HG02884 (cell line): ENCODE data around the gene RNF43.

Experiments
- ATAC-seq: cut with Tn5 transposase; IDR thresholded peaks from one replicate; pipeline ENCODE4 v1.9.1; 2021; ENCODE audit warnings: mild to moderate bottlenecking, moderate library complexity; ENCODE audit not compliant: unreplicated experiment

RNF43 gene

DNA sequence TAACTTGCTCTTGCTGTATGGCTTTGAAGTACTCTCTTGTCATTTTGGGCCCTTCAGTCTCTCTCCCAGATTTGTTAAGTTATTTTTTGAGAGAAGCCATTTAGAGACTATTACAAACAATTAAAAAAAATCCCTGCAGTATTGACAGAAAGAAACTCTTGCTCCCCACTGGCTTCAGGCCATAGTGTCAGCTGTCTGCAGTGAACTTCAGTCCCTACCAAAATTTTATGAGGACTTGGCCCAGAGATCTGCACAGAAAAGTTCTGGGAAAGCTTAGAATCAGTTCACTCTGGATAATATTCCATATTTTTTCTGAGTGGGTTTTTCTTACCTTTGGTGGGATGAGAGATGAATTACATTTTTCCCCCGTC lies 34.5 kb downstream of the RNF43 start:
- ATAC-seq: no peak

DNA sequence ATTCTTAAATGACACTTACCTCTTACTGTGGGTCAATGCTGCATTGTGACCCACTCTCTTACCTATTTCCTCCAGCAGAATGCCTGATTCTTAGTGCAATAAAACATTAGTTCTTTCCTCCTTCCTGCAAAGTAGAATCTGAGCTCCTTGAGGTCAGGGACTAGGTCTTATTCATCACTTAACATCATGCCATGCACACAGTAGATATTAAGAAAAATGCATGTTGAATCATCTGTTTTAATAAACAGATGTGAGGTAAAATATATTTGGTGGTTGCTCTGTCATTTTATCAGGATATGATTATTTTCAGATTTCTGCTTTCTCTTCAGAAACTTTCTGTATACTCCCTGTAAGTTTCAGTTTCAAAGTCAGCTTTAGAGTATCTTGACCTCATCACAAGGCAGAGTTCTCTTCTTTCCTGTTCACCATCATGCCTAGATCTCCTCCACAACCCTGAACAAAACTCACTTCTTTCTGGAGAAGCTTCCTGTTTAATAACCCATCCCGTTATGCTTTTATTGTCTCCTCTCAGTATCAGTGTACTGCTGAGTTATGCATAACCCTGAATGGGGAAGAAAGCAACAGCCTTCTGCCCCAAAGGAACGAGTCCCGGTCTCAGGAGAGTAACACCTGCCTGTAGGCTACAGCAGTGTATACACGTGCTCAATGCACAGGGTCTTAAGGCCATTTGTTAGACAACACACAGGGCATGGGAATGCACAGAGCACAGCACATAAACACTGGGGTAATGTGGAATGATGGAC lies 35.0 kb downstream of the RNF43 start:
- no peak for ATAC-seq

DNA sequence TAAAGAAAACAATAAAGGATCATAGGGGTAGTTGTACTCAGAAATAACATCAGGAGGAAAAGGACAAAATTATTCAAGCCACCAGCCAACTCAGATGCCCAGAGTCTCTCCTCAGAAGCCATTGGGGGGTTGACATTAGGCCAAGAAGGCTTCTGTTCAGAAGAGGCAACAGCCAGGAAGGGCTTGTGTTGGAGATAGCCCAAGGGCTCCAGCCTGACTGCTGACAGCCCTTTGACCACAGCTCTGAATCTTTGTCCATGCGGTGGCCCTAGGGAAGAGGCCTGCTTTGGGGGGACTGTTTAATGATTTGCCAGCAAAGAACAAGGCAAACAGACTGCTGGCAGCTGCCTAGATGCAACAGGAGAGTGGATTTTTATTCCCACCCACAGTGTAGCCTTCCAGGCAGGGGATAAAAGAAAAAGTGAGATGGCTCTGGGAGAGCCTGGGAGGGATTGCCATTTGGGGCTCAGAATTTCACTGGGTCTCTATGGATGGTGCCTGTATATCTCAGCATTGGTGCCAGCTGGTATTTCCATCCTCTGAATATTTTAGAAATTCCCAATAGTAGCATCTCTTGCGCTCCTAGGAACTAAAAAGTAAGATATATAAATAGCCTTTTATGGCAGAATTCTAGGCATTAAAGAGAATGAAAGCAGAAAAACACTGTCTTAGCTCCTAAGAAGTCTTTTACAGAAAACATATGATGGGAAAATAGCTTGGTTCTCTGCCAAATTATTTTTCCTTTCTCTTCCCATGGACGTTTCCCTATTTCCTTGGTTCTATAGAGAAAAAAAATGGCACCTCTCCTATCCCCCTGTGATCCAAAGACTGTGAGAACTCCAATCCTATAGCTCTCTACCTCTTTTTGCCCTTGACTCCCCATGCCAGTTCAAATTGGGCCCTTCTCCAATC lies 36.0 kb downstream of the RNF43 start:
- ATAC-seq: no peak

DNA sequence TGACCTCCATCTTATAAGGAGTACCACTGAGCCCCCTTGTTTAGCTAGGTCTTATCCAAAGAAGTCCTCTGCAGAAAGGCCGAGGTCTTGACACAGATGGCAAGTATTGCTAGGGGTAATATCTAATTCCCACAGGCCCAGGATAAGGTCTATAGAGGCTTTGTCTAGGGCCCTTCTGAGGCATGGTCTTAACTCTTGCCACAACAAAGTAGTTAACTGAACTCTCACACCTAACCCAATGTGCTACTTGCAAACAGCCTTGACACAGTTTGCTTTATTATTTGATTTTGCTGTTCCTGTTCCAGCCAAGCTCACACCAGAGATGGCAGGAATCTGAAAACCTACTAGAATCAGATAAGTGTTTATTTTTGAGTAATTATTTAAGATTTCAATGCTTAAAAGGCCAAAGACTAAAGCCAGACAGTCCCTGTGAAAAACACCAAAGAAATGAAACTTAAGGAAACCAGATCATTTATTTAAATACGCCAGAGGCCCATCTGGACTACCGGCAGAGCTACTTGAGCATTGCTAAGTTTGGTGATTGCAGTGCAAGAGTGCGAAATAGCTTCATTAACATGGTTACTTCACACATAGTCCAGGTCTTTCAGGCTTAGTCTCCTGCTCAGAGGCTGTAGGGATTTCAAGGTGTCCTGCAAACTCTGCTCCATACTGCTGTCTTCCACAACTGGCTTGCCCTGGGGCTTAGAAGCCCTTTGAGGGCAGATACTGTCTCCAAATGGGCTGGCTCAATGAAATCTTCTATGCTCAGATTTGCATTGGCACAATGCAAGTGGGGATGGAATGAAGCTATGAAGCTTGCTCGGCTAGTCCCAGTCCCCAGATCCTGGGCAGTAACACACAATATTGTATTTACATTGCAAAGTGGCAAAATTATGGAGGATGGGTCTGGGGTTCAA lies 36.9 kb downstream of the RNF43 start:
- ATAC-seq: no peak

DNA sequence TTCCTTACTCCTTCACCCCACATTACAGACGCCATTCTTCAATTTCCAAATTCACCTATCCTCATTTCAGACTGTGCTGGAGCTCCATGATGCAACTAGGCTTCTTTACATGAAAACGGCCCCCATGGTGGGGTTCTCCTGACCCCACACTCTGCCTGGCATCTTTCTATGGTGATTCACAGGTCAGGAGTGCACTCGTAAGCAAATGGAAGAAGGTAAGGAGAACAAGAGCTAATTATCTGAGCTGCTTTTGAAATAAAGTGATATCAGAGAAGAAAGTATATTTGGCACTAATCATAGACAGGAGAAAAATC lies 37.9 kb downstream of the RNF43 start:
- no peak for ATAC-seq

DNA sequence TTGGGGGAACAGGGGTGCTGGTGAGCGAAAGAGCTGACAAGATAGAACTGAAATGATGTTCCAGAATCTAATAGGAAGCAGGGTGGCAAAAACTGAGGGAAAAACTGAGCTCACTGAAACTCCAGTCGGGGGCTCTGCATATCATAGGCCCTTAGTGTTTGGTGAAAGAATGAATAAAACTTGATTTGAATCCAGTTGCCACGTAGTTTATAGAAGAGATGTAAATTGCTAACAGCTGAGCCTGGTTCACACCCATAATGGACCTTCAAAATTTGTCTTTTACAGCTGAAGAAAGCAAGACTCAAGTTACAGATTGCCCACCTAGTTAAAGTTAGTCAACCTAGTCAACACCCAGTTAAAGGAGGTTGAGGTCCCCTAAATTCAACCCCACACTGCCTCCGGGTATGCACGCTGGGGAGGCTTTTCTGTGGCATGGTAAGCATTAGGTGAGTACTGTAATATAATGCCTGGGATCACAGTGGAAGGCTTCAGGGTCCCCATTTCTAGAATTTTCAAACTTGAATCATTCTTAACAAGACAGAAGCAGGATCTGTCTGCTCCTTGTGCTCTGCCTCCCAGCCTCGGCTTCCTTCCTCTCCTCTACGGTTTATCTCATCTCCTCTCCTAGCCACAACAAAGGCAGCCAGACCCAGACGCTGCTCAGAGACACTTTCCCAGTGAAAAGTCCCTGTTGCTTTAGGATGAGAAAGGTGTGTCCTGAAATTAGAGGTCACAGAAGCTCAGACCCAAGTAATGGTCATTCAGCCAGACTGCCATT lies 38.4 kb downstream of the RNF43 start:
- no peak for ATAC-seq

DNA sequence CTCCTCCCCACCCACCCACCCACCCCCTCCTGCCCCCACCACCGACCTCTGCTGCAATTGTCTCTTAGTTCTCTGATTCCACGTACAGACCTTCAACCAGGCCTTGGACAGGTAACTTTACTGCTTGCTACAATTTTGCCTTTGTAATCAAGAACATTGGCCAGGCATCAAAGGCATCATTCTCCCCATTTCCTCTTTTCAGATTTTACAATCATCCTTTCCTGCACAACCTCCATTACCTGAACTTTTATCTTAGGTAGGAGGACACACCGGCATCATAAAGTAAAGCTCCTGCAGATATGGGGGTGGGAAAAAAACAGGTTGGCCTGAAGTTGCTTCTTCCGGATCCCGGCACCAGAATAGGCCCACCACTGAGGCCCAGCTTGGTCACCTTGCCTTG lies 39.7 kb downstream of the RNF43 start:
- ATAC-seq: no peak

DNA sequence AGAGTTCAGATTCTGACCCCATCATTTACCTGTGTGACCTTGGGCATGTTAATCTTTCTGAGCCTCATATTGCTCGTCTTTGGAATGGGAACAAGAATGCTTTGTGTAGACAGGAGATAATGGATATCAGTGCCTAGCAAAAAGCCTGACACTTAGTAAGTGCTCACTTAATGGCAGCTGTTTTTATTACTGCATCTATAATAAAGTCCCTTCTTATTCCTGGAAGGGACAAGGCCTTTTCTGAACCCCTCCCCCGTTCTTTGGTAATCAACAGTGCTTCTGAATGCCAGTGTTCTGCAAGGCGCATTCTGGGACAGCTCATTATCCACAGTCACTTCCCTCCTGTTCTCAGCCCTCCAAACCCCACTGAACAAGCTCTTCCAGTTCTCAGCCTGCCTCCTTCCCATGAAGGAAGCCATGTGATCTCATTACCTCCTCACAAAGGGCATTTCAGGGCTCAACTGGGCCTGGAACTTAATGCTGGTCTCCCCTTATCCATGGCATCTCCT lies 40.2 kb downstream of the RNF43 start:
- ATAC-seq: no peak

DNA sequence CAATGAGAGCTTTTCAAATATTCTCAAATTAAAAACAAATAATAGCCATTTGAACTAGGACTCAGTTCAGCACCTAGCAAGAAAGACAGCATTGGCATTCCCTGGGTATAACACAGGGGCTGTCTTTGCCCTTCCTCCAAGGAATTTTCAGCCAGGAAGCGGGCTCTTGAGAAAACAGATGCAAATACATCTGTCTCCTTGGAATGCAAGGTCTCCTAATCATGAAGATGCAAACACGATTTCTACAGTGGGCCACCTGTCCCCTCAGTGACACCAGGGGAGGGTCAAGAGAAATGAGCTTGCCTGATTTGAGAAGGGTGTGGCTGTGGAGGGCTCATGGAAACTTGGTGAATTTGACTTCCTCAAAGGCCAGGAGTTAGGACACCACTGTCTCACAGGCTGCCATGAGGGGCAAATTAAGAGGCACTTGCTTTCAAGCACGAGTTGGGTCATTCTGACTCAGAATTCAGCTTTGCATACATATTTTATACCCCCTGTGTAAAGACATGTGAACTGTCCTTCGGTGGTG lies 40.8 kb downstream of the RNF43 start:
- ATAC-seq: no peak

DNA sequence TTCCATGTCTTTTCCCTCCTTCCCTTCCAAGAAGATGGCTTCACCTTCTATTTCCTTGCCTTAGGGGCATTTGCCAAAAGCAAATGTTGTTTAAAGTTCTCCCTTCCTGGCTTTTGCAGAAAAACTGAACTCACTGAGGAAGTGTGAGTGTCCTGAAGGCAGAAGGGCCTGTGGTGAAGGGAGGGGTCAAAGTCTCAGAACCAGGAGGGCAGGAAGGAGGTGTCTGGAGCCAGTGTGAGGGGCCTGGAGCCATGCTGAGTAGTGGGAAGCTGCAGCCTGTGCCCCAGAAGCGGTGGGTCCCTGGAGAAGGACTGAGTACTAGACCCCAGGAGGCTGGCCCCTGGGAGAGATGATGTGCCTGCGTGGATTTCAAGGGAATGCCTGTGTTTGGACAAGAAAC lies 41.5 kb downstream of the RNF43 start:
- no peak for ATAC-seq

DNA sequence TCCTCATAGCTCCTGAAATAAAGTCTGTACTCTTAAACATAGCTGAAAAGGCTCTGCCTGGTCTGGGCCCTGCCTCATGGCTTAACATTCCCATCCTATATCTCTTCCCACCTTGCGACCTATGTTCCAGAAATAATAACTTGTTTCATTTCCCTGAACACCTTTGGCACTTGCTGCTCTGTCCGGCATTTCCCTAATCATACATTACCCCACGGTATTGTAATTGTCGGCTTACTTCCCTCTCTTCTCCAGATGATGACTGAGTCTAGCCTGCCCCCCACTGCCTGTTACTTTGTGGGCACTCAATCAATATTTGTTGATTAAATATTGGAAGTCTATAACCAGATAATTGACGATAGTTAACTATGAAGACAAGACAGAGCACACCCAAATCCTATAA lies 42.1 kb downstream of the RNF43 start:
- no peak for ATAC-seq

DNA sequence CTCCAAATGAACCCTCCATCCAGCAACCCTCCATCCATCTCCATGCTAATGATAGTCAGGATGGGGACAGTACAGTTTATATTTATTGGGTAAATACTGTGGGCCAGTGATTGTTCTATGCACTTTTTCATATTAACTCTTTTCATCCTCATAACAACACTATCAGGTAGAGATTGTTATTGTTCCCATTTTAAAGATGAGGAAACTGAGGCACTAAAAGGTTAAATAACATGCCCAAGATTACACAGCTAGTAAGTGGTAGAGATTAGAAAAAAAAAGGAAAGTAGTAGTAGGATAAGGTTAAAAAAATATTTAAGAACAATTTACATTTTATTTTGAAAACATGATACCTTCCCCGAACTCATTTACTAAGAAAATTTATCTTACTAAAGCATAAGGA lies 43.4 kb downstream of the RNF43 start:
- ATAC-seq: no peak

DNA sequence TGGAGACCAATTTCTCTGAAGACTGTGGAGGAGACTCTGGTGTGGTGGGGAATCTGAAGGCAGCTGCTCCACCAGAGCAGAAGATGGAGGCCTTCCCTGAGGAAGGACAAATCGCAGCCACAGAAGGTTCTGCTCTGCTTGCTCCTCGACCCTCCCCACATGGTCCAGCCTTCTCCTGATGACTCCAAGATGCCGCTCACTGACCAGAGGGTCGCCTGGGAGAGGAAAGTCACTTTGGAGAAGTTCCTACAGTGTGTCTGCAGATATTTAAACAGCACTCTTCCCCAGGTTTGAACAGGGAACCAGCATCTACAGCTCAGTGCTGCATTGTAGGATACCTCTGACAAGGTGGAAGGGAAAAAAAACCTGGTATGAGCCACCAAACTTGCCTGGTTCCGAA lies 44.3 kb downstream of the RNF43 start:
- no peak for ATAC-seq

DNA sequence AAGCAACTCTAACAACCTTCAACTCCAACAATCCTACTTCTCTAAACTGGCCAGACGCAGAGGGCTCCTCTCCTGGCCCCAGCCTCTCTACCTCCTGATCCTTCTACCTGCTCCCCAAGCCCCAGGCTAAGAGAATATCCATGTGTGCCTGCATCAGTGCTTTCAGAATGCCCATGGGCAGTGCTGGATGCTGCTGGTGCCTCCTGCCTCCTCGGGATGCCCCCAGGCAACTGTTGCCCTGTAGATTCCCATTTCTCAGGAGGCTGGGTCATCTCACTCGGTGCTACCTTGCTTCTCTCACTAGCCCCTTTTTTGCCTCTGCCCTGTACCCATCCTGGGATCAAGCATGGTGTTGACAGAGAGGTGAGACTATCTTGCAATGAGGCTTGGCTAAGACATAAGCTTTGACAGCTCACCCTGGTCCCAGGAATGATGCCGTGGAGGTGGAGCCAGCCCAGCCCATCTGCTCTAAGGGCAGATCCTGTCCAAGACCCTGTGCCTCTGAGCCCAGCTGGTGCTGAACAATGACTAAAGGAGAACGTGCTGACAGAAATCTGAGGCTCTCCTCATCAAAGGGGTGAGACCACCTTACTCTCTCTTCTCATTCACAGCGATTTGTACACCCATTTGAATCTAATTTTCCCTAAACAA lies 45.9 kb downstream of the RNF43 start:
- ATAC-seq: no peak

DNA sequence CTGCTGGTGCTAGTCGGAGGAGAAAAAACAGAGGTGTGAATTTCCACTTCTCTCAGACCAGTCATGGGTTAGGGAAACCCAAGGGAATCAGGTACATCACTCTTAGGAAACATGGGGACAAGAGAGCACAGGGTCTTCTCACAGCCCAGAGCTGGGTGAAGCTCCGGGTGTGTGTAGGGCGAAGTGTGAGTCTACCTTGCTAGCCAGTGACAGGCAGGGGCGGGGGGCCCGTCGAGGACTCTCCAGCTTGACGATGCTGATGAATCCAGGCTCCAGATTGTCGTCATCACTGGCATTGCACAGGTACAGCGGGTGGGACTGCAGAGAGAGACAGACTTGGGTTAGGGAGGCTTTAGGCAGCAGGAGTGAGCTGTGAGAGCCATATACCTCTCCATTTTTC lies 46.6 kb downstream of the RNF43 start:
- ATAC-seq: no peak

DNA sequence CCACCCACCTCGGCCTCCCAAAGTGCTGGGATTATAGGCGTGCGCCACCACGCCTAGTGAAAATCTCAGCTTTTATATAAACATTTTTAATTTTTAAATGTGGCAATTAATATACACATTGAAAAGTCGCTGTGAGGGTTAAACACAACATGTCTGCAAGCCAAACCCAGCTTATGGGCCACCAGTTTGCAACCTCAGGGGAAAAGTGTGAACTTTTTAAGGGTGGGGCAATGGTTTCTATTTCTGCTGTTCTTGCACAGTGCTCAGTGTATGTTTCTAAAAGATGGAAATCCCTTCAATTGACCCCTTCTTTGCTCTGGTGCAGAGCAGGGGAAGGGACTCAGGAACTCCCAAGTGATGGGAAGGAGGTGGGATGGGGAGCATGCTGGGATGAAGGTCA lies 47.0 kb downstream of the RNF43 start:
- ATAC-seq: no peak

DNA sequence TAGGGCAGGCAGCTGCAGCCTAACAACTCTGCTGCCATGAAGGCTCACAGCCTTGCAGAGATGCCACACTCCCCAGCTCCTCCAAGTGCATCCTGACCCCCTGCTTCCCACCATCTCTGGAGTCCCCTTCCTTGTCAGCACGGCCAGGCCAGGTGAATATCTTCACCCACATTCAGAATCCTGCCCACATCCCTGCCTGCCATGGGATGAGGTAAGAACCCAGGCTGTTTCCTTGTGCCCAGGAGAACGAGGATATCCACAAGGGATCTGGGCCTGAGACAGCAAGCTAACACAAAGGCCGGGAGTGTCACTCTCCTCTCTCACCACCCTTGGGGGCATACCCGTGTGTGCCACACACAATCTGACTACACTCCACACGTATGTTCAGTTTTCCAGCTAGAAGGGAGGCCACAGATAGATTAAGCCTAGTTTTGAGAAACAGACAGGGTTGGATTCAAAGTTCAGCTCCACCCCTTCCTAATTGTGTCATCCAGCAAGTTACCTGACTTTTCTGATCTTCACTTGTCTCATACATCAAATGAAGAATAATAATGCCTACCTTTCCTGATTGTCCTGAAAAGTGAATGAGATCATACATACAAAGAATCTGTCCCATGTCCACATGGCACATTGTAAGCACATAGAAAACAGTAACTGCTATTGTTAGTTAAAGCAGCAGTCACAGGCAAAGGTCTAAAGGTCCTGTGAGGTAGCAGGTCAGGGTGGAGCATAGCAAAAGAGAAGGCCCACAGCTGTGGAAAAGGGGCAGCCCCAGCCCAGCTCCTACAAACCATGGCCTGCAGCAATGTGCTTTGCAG lies 47.9 kb downstream of the RNF43 start:
- ATAC-seq: no peak

DNA sequence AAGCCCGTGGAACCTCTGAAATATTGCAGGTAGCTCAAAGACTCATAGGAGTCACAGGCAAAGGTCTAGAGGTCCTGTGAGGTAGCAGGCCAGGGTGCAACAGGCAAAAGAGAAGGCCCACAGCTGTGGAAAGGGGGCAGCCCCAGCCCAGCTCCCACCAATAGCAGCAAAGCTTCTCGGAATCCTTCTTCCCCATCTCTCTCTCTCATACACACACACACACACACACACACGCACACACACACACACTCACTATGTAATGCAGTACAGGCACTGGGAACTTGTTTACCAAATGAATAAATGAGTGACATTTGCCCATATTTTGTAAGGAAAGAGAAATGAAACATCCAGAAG lies 48.5 kb downstream of the RNF43 start:
- ATAC-seq: no peak
